RWPE2 (cell line): ENCODE results near the gene ARL6.

Experiments used
- ATAC-seq: fragments of 200-7000 bp; cut with Tn5 transposase; 3 replicates; pipeline ENCODE4 v1.9.1; 2021; ENCODE audit warnings: low read depth
- DNase-seq: peaks from one replicate; pipeline ENCODE4 v3.0.0-alpha.2; 2020; ENCODE audit warnings: low spot score
- H3K27ac ChIP-seq: fragments of 450-650 bp; 2 replicates; pipeline ENCODE4 v1.5.1; 2017; ENCODE audit warnings: mild to moderate bottlenecking; ENCODE audit not compliant: poor library complexity, severe bottlenecking
- H3K27me3 ChIP-seq: fragments of 250-450 bp; sonication (Bioruptor Pico); 2 replicates; pipeline ENCODE4 v1.5.1; 2021; ENCODE audit warnings: mild to moderate bottlenecking, moderate library complexity; ENCODE audit not compliant: insufficient read depth, poor library complexity, severe bottlenecking
- H3K36me3 ChIP-seq: fragments of 250-450 bp; sonication (Bioruptor Pico); 2 replicates; pipeline ENCODE4 v1.5.1; 2020; ENCODE audit warnings: low read depth, mild to moderate bottlenecking, moderate library complexity
- H3K4me1 ChIP-seq: fragments of 250-450 bp; sonication (Bioruptor Pico); 2 replicates; pipeline ENCODE4 v1.5.1; 2021; ENCODE audit warnings: mild to moderate bottlenecking, moderate library complexity; ENCODE audit not compliant: insufficient read depth, poor library complexity, severe bottlenecking
- H3K4me3 ChIP-seq: fragments of 250-450 bp; sonication (Bioruptor Pico); 2 replicates; pipeline ENCODE4 v1.5.1; 2021; ENCODE audit warnings: mild to moderate bottlenecking, moderate library complexity; ENCODE audit not compliant: severe bottlenecking
- H3K9me3 ChIP-seq: fragments of 250-450 bp; sonication (Bioruptor Pico); 2 replicates; pipeline ENCODE4 v1.5.1; 2021; ENCODE audit warnings: mild to moderate bottlenecking, moderate library complexity; ENCODE audit not compliant: severe bottlenecking
- TF ChIP-seq, protein P1 (sequence below): fragments of 450-650 bp; IDR thresholded peaks from one replicate; pipeline ENCODE4 v1.5.1; 2017; ENCODE audit warnings: mild to moderate bottlenecking, moderate library complexity; ENCODE audit not compliant: poor library complexity, severe bottlenecking

ARL6 gene

DNA sequence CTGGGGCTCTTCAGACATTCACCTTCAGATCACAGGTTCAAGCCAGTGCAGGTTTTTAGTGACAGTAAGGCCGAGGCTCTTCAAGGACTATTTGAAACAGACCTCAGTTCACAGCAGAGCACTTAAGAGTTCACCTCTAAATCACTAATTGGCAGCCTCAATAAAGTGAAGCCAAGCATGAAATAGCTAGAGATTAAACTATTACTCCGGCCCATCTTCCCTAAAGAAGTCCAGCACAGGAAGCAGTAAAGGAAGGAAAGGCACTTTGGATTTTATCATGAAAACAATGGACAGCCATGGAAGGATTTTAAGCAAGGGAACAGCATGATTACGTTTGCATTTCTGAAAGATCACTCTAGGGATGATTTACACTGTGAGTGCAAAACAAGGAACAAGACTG, 27.6 kb upstream of the ARL6 start:
- DNase-seq, result no peak
- Histone ChIP-seq H3K27ac (no peak overlapping the region), H3K4me3 (no peak overlapping the region), H3K36me3 (no peaks in the 10 kb centered on the region), H3K4me1 (no peaks in the 10 kb centered on the region), H3K9me3 (no peaks in the 10 kb centered on the region), H3K27me3 (no peaks in the 10 kb centered on the region)
- TF ChIP-seq, protein P1, sequence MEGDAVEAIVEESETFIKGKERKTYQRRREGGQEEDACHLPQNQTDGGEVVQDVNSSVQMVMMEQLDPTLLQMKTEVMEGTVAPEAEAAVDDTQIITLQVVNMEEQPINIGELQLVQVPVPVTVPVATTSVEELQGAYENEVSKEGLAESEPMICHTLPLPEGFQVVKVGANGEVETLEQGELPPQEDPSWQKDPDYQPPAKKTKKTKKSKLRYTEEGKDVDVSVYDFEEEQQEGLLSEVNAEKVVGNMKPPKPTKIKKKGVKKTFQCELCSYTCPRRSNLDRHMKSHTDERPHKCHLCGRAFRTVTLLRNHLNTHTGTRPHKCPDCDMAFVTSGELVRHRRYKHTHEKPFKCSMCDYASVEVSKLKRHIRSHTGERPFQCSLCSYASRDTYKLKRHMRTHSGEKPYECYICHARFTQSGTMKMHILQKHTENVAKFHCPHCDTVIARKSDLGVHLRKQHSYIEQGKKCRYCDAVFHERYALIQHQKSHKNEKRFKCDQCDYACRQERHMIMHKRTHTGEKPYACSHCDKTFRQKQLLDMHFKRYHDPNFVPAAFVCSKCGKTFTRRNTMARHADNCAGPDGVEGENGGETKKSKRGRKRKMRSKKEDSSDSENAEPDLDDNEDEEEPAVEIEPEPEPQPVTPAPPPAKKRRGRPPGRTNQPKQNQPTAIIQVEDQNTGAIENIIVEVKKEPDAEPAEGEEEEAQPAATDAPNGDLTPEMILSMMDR, result no peak
- no peak for ATAC-seq

DNA sequence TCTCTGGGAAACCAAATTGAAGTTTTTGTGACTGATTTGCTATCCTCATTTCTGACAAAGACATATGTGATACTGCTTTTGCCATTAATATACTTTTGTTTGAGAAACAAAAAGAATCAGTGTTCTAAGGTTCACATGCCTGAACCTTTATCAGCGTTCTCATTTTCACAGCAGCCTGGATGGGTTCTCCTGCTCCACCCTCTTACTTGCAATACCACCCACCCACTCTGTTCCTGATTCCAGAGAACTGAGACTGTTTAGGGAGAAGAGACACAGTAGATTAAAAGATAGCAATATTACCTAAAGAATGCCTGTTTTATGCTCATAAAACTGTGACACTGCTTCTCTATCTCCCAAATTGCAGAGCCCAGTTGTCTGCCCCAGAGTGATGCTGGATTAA, 25.8 kb upstream of the ARL6 start:
- H3K9me3 ChIP-seq, result no peaks in the 10 kb centered on the region
- H3K4me3 ChIP-seq, result no peak overlapping the region
- no peaks in the 10 kb centered on the region for H3K36me3 ChIP-seq
- TF ChIP-seq, protein P1, result no peak
- H3K27ac ChIP-seq, result no peak overlapping the region
- ATAC-seq (no peak), DNase-seq (no peak)
- no peaks in the 10 kb centered on the region for H3K27me3 ChIP-seq
- H3K4me1 ChIP-seq, result no peaks in the 10 kb centered on the region

DNA sequence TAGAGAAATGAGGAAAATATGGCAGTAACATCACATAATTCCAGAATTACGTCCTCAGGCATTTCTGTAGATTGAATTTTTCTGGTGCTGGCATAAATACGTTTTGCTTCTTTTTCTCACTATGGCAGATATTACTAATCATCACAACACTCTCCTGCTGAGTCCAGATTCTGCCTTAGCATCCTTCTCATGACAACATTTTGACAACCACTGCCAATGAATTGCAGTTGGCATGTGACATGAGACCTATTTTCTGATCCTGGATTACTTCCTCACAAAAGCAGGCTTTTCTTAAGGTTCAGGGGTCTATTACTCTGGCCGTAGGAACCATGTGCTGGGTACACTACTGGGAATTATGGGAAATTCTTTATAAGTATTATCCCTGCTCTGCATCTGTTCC, 22.5 kb upstream of the ARL6 start:
- Histone ChIP-seq H3K27me3 (no peaks in the 10 kb centered on the region), H3K27ac (no peak overlapping the region), H3K4me1 (no peaks in the 10 kb centered on the region), H3K9me3 (no peaks in the 10 kb centered on the region), H3K36me3 (no peaks in the 10 kb centered on the region), H3K4me3 (no peak overlapping the region)
- ATAC-seq, result no peak
- TF ChIP-seq, protein P1, result no peak
- no peak for DNase-seq

DNA sequence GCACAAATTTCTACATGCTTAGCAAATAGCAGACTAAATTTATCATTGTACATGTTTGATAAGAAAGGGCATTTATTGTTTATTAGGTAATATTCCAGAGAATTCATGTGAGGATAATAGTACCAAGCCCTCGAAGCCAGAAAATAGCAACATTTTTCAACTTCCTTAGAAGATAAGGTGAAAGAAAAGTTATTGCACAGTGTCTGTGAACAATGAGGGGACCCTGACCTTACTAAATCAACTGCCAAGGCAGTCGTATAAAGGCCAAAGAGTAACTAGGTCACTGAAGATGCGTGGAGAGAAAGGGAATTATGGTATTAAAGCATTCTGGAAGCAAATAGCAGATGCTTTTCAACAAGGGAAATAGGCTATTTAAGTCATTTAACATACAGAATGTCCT, 20.3 kb upstream of the ARL6 start:
- Histone ChIP-seq H3K36me3 (no peaks in the 10 kb centered on the region), H3K4me3 (no peak overlapping the region), H3K27ac (no peak overlapping the region), H3K9me3 (no peaks in the 10 kb centered on the region), H3K4me1 (no peaks in the 10 kb centered on the region), H3K27me3 (no peaks in the 10 kb centered on the region)
- no peak for ATAC-seq
- TF ChIP-seq, protein P1, result no peak
- no peak for DNase-seq

DNA sequence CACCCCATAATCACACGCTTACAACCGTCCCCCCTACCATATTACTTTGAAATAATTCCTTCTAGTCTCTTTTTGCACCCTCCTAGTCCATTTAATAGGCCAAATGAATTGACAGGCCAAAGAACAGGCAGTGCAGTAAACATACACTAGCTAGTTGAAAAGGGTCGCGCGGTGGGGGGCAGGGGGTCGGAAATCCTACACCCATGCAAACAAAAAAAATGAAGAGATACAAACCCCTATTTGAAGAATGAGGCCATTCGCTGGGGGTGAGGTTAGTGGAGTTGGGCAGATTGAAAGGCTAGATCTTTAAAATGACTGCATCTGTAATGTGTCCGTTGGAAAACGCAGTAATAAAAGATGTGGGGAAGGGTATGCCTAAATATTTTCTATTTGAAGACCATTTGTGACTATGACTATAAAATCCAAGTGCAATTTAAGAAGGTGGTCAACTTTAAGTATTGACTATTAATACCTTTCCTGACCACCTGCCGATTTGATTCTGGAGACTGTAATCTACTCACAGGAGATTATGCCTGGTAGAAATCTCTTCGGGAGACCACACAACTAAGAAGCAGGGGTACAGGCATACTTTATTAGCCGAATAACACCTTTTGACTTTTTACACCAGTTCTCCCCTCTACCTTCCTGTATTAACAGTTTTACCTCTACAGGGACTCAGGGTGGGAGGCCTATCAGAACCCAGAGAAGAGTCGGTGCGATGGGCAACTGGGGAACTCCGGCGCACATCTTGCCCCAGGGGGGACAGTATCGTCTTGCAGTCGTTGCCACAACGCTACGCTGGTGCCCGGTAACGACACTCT, 762 bp upstream of the ARL6 start:
- no peaks in the 10 kb centered on the region for H3K27me3 ChIP-seq
- no peaks in the 10 kb centered on the region for H3K36me3 ChIP-seq
- DNase-seq (no peak), ATAC-seq (peak; percentile 46)
- TF ChIP-seq, protein P1, result no peak
- no peaks in the 10 kb centered on the region for H3K4me1 ChIP-seq
- peak overlapping the region; percentile 26 for H3K27ac ChIP-seq
- H3K9me3 ChIP-seq, result no peaks in the 10 kb centered on the region
- peak overlapping the region; percentile 68 for H3K4me3 ChIP-seq
